Ishikawa (cell line): ENCODE results near the gene NUDT13.

Experiments used
- CEBPB ChIP-seq: IDR thresholded peaks from 2 replicates; pipeline ENCODE4 v1.6.1; 2012
- CREB1 ChIP-seq: IDR thresholded peaks from 2 replicates; pipeline ENCODE4 v1.6.1; 2012; ENCODE audit warnings: low read depth
- EGR1 ChIP-seq: IDR thresholded peaks from 2 replicates; pipeline ENCODE4 v1.6.1; 2012
- EP300 ChIP-seq: IDR thresholded peaks from 2 replicates; pipeline ENCODE4 v1.6.1; 2012; ENCODE audit warnings: borderline replicate concordance
- FOXM1 ChIP-seq: IDR thresholded peaks from 2 replicates; pipeline ENCODE4 v1.6.1; 2012; ENCODE audit warnings: low read depth, borderline replicate concordance
- MAX ChIP-seq: IDR thresholded peaks from 2 replicates; pipeline ENCODE4 v1.6.1; 2012
- NFIC ChIP-seq: IDR thresholded peaks from 2 replicates; pipeline ENCODE4 v1.6.1; 2012
- RAD21 ChIP-seq: IDR thresholded peaks from 2 replicates; pipeline ENCODE4 v1.6.1; 2012; ENCODE audit warnings: low read depth
- TAF1 ChIP-seq: IDR thresholded peaks from 2 replicates; pipeline ENCODE4 v1.6.1; 2012; ENCODE audit warnings: low read depth, mild to moderate bottlenecking
- YY1 ChIP-seq: IDR thresholded peaks from 2 replicates; pipeline ENCODE4 v1.6.1; 2012; ENCODE audit warnings: low read depth
- ZBTB7A ChIP-seq: IDR thresholded peaks from 2 replicates; pipeline ENCODE4 v1.6.1; 2012; ENCODE audit warnings: low read depth
- TF ChIP-seq, protein P1 (sequence below): IDR thresholded peaks from 2 replicates; pipeline ENCODE4 v1.6.1; 2012; ENCODE audit warnings: low read depth, mild to moderate bottlenecking
- TF ChIP-seq, protein P2 (sequence below): IDR thresholded peaks from 2 replicates; pipeline ENCODE4 v1.6.1; 2012

GRCh38 chr10:73093922-73094850 is 16.1 kb upstream of the NUDT13 start:
- TF ChIP-seq EGR1 (no peak), EP300 (no peak), MAX (no peak), RAD21 (no peak), ZBTB7A (no peak), CREB1 (no peak), YY1 (no peak), TAF1 (no peak), CEBPB (no peak), FOXM1 (no peak), NFIC (no peak)
- TF ChIP-seq, protein P1, sequence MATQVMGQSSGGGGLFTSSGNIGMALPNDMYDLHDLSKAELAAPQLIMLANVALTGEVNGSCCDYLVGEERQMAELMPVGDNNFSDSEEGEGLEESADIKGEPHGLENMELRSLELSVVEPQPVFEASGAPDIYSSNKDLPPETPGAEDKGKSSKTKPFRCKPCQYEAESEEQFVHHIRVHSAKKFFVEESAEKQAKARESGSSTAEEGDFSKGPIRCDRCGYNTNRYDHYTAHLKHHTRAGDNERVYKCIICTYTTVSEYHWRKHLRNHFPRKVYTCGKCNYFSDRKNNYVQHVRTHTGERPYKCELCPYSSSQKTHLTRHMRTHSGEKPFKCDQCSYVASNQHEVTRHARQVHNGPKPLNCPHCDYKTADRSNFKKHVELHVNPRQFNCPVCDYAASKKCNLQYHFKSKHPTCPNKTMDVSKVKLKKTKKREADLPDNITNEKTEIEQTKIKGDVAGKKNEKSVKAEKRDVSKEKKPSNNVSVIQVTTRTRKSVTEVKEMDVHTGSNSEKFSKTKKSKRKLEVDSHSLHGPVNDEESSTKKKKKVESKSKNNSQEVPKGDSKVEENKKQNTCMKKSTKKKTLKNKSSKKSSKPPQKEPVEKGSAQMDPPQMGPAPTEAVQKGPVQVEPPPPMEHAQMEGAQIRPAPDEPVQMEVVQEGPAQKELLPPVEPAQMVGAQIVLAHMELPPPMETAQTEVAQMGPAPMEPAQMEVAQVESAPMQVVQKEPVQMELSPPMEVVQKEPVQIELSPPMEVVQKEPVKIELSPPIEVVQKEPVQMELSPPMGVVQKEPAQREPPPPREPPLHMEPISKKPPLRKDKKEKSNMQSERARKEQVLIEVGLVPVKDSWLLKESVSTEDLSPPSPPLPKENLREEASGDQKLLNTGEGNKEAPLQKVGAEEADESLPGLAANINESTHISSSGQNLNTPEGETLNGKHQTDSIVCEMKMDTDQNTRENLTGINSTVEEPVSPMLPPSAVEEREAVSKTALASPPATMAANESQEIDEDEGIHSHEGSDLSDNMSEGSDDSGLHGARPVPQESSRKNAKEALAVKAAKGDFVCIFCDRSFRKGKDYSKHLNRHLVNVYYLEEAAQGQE: no peak
- TF ChIP-seq, protein P2, sequence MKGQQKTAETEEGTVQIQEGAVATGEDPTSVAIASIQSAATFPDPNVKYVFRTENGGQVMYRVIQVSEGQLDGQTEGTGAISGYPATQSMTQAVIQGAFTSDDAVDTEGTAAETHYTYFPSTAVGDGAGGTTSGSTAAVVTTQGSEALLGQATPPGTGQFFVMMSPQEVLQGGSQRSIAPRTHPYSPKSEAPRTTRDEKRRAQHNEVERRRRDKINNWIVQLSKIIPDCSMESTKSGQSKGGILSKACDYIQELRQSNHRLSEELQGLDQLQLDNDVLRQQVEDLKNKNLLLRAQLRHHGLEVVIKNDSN: no peak
